Transverse colon (tissue), 3 donors: ENCODE data around the gene LKAAEAR1.

Experiments
- EP300 ChIP-seq: sonication (generic); formaldehyde crosslinking; IDR thresholded peaks from one replicate; pipeline ENCODE4 v1.6.1; 2017; ENCODE audit warnings: antibody characterized with exemption, low read depth
- POLR2A ChIP-seq: fragments of 450-650 bp; IDR thresholded peaks from one replicate; pipeline ENCODE4 v1.6.1; 2016; ENCODE audit warnings: antibody characterized with exemption, mild to moderate bottlenecking, moderate library complexity
- TF ChIP-seq, protein P1 (sequence below), 5 experiments: fragments of 200-600 bp in 3 of 5; fragments of 450-650 bp in 2 of 5; sonication (generic) in 3 of 5; IDR thresholded peaks; 1 replicate in 2 of 5; 2 replicates in 3 of 5; pipeline ENCODE4 v1.5.1; 2016 to 2017; ENCODE audit warnings: antibody characterized with exemption in 5 of 5, inconsistent platforms in 3 of 5, mild to moderate bottlenecking in 2 of 5, moderate library complexity in 1 of 5

DNA sequence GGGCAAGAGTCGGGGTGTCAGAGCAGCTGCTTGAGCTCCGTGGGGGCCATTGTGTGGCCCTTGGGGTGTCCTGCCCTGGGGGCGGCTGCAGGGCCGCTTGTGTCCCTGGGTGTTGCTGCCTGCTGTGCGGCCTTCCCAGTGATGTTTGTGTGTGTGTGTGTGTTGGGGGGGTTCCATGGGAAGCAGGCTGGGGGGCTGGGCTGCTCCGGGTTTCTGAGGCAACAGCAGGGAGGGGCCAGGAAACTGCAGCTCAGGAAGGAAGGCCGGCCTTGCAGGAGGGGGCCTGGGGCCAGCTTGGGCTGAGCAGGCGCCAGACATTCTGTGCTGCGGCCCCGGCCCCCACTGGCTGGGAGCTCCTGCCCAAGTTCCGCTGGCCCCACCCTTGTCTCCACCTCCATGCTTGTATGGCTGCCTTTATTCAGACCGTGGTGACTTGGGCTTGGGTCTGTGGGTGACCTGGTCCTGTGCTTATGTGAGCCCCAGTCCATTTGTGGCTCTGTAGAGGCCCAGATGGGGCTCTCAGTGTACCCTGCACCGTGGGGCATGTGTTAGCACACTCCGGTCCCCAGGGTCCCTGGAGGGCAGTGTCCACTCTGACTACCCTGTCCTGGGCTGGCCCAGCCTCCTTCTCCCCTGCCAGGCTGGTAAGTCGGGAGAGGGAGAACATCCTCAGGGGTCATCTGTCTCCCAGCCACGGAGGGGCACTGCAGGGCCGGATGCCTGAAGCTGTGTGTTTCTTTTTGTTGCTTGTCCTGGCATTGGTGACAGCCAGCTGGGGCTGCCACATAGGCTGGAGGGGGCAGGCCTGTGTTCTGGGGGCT lies 30.1 kb downstream of the LKAAEAR1 start:
- TF ChIP-seq, protein P1, sequence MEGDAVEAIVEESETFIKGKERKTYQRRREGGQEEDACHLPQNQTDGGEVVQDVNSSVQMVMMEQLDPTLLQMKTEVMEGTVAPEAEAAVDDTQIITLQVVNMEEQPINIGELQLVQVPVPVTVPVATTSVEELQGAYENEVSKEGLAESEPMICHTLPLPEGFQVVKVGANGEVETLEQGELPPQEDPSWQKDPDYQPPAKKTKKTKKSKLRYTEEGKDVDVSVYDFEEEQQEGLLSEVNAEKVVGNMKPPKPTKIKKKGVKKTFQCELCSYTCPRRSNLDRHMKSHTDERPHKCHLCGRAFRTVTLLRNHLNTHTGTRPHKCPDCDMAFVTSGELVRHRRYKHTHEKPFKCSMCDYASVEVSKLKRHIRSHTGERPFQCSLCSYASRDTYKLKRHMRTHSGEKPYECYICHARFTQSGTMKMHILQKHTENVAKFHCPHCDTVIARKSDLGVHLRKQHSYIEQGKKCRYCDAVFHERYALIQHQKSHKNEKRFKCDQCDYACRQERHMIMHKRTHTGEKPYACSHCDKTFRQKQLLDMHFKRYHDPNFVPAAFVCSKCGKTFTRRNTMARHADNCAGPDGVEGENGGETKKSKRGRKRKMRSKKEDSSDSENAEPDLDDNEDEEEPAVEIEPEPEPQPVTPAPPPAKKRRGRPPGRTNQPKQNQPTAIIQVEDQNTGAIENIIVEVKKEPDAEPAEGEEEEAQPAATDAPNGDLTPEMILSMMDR (IDR thresholded peaks at IDR 0.05), result no peak
- TF ChIP-seq POLR2A (no peak), EP300 (no peak)
